ENCODE measurements around the gene MMP10. TPM values are rescaled to one million over a fixed set of nuclear protein-coding genes. Genes with fewer than 3 reads are reported as not detected.

The MMP10 gene
- polyA plus RNA-seq, 1 donor from 2014 or later = not detected

Other genes starting within 250 kb of the MMP10 start
- not detected in 2 replicates for gene MMP7, start 249.9 kb downstream of the MMP10 start, polyA plus RNA-seq
- gene MMP20, start 155.3 kb downstream of the MMP10 start, polyA plus RNA-seq = not detected in 2 replicates
- gene MMP27, start 74.9 kb downstream of the MMP10 start, polyA plus RNA-seq = not detected in 2 replicates
- not detected in 2 replicates for gene MMP8, start 55.7 kb downstream of the MMP10 start, polyA plus RNA-seq
- gene MMP1, start 17.5 kb upstream of the MMP10 start, polyA plus RNA-seq = not detected in 2 replicates
- not detected in 2 replicates for gene MMP3, start 63.0 kb upstream of the MMP10 start, polyA plus RNA-seq
- gene MMP12, start 94.4 kb upstream of the MMP10 start, polyA plus RNA-seq = not detected in 2 replicates
- 0.26 TPM in 1 of 2 replicates, not detected in the other for gene MMP13, start 175.1 kb upstream of the MMP10 start, polyA plus RNA-seq

All from neural cell (in vitro differentiated cells).